Measurements from ENCODE around the gene TIAM1. TPM values are rescaled to one million over a fixed set of nuclear protein-coding genes. Genes with fewer than 3 reads are reported as not detected.

TIAM1 gene
- polyA plus RNA-seq, 1 experiment = 0.11 TPM

DNA sequence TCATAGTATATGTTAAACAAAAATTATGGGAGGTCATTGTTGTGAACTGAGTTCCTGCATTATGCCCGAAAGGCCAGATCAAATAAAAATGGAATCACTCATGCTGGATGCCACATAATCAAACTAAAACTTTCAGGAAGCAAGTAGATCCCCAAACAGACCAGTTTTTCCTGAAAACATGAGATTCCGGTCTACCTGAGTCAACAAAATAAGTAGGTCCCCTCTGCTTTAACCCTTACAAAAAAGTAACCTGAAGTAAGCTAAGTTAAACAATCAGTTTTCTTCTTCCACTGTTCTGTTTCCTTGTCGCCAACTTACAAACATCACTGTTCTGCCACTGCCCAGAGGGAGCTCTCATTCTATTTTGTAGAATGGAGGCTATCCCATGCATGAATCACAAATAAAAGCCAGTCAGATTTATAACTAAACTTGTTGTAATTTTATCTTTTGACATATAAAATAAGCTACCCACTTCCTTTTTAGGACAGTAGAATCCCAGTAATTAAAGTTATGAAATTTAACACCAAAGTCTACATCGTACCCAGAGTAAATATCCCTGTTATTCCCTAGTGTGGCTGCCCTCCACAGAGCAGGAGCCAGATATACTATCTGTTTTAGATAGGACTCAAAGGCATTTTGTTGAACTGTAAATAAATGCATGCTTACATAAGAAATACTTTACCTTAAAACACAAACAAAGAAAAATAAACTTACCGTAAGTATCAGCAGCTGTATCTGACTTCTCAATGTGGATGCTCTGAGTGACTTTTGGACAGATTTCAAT, 149.4 kb downstream of the TIAM1 start:
- TF ChIP-seq, protein P1, sequence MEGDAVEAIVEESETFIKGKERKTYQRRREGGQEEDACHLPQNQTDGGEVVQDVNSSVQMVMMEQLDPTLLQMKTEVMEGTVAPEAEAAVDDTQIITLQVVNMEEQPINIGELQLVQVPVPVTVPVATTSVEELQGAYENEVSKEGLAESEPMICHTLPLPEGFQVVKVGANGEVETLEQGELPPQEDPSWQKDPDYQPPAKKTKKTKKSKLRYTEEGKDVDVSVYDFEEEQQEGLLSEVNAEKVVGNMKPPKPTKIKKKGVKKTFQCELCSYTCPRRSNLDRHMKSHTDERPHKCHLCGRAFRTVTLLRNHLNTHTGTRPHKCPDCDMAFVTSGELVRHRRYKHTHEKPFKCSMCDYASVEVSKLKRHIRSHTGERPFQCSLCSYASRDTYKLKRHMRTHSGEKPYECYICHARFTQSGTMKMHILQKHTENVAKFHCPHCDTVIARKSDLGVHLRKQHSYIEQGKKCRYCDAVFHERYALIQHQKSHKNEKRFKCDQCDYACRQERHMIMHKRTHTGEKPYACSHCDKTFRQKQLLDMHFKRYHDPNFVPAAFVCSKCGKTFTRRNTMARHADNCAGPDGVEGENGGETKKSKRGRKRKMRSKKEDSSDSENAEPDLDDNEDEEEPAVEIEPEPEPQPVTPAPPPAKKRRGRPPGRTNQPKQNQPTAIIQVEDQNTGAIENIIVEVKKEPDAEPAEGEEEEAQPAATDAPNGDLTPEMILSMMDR (IDR thresholded peaks at IDR 0.05; ENCODE audit: insufficient read depth, low read depth, low read length) = no peak
- Histone ChIP-seq H3K36me3 (ENCODE audit: control insufficient read depth, insufficient read depth, low read length) (no peaks in the 10 kb centered on the region), H3K27me3 (ENCODE audit: control insufficient read depth, insufficient read depth, low read length) (no peaks in the 10 kb centered on the region), H3K4me3 (ENCODE audit: low read depth, low read length) (no peak overlapping the region)
- ChIA-PET POLR2A (interaction anchor here (0.6 kb wide), 1 partner anchor 466 kb away, joined by 4 read pairs; no protein-coding TSS in a partner anchor), CTCF (interaction anchor here (0.6 to 7.7 kb wide), 4 partner anchors 8 to 486 kb away, joined by 3 to 71 read pairs (median 5); no protein-coding TSS in a partner anchor)
- no peak for DNase-seq (ENCODE audit: low read depth)

DNA sequence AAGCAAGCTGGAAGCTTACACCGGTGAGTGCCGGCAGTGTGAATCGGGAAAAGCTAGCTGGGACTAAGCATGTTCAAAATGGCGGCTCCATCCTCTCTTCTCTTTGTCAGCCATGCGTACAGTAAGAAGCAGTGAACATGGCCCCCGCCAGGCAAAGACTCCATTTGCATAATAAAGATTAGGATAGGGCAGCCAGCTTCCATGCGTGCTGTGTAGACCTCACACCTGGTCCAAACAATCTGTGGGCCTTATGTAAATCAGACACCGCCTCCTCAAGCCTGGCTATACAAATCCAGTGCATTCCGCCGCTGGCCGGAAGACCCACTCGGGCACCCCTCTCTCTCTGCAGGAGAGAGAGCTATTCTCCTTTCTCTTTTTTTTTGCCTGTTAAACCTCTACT, 150.3 kb downstream of the TIAM1 start:
- ChIA-PET CTCF (interaction anchor here (1.0 to 7.7 kb wide), 3 partner anchors 13 to 411 kb away, joined by 3 to 71 read pairs (median 7); no protein-coding TSS in a partner anchor), POLR2A (no interaction called here)
- DNase-seq (ENCODE audit: low read depth) = no peak
- TF ChIP-seq, protein P1 (IDR thresholded peaks at IDR 0.05; ENCODE audit: insufficient read depth, low read depth, low read length) = no peak
- Histone ChIP-seq H3K4me3 (ENCODE audit: low read depth, low read length) (no peak overlapping the region), H3K36me3 (ENCODE audit: control insufficient read depth, insufficient read depth, low read length) (no peaks in the 10 kb centered on the region), H3K27me3 (ENCODE audit: control insufficient read depth, insufficient read depth, low read length) (no peaks in the 10 kb centered on the region)

DNA sequence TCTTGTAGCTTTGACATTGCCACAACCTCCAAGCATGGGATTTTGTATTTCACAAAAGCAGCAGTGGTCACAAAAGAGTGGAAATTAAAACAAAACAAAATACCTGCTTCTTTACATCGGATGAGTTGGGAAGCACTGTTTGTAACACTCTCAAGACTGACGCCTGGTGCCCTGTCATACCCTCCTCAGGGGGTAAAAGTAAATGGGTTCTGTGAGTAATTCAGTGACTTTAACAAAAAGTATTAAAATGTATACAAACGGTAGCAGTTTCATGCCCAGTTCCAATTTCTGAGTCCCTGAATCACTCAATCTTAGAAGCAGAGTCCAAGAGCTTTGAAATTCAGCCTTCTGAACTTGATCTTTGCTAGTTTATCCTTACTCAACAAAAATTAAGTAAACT, 152.5 kb downstream of the TIAM1 start:
- TF ChIP-seq, protein P1 (IDR thresholded peaks at IDR 0.05; ENCODE audit: insufficient read depth, low read depth, low read length) = no peak
- no peak for DNase-seq (ENCODE audit: low read depth)
- Histone ChIP-seq H3K4me3 (ENCODE audit: low read depth, low read length) (no peak overlapping the region), H3K27me3 (ENCODE audit: control insufficient read depth, insufficient read depth, low read length) (no peaks in the 10 kb centered on the region), H3K36me3 (ENCODE audit: control insufficient read depth, insufficient read depth, low read length) (no peaks in the 10 kb centered on the region)
- ChIA-PET CTCF (interaction anchor here (0.9 to 1.1 kb wide), 2 partner anchors 9 to 390 kb away, joined by 3 read pairs; no protein-coding TSS in a partner anchor), POLR2A (no interaction called here)

DNA sequence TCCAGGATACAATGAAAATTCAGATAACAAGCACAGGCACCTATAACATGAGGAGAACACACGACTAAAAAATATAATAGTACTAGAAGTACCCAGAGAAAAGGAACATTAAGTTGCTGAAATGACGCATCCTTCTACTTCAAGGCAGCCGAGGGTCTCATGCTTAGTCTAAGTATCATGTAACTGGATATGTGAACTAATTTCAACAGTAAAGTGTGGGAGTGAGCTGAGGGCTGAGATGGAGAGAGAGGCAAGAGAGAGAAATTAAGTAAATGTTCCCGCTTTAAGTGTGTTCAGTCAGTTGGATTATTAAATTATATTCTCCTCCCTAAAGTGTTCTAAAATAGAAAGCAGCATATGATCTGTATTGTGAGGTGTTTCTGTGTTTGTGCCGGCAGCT, 153.5 kb downstream of the TIAM1 start:
- H3K4me3 ChIP-seq (ENCODE audit: low read depth, low read length) = no peak overlapping the region
- TF ChIP-seq, protein P1 (IDR thresholded peaks at IDR 0.05; ENCODE audit: insufficient read depth, low read depth, low read length) = no peak
- H3K36me3 ChIP-seq (ENCODE audit: control insufficient read depth, insufficient read depth, low read length) = no peaks in the 10 kb centered on the region
- H3K27me3 ChIP-seq (ENCODE audit: control insufficient read depth, insufficient read depth, low read length) = no peaks in the 10 kb centered on the region
- ChIA-PET CTCF (interaction anchor here (1.7 kb wide), 1 partner anchor 10 kb away, joined by 7 read pairs; no protein-coding TSS in a partner anchor), POLR2A (no interaction called here)
- no peak for DNase-seq (ENCODE audit: low read depth)

DNA sequence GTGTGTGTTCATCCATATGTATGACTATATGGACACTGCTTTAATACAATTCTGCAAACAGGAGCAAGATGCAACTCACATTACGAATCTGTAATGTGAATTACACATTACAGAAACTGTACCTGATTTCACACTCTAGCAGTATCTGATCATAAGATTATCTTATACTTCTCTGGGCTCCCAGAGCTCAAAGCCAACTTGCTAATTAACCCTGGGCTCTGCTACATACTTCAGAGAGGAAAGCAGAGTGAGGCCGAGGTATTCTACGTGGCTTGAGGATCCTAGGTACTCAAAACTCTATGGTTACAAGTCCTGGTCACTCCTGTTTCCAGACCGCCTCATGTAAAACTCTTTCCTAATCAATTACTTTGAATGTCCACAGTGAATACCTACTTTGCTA, 156.6 kb downstream of the TIAM1 start:
- Histone ChIP-seq H3K27me3 (ENCODE audit: control insufficient read depth, insufficient read depth, low read length) (no peaks in the 10 kb centered on the region), H3K4me3 (ENCODE audit: low read depth, low read length) (no peak overlapping the region), H3K36me3 (ENCODE audit: control insufficient read depth, insufficient read depth, low read length) (no peaks in the 10 kb centered on the region)
- ChIA-PET POLR2A (no interaction called here), CTCF (interaction anchor here (1.3 kb wide), 1 partner anchor 8 kb away, joined by 3 read pairs; no protein-coding TSS in a partner anchor)
- TF ChIP-seq, protein P1 (IDR thresholded peaks at IDR 0.05; ENCODE audit: insufficient read depth, low read depth, low read length) = no peak
- DNase-seq (ENCODE audit: low read depth) = no peak
